Measurements from ENCODE around the gene LZTR1.

Gene LZTR1

DNA sequence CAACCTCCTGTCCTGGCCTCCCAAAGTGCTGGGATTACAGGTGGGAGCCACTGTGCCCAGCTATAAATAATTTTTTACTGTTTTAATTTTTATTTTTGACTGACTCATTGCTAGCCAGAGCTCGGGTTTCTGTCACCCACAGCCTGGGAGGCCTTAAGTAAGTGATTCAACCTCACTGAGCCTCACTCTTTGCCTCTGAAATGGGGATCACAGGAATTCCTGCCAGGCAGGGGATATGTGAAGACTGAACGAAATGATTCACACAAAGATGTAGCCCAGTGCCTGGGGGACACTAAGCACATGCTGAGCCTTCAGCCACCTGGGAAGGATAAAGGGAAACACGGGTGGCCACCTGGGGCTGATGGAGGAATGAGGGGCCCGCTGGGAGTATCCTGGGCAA lies 59.8 kb downstream of the LZTR1 start:
- no peaks in the 10 kb centered on the region for H3K9me3 ChIP-seq (ENCODE audit: control insufficient read depth, low read length)
- no peaks in the 10 kb centered on the region for H3K79me2 ChIP-seq
- H3K4me2 ChIP-seq (ENCODE audit: low read length), result no peak overlapping the region
- peaks cover 4% of the 10 kb centered on the region for H3K4me1 ChIP-seq
- H3K4me3 ChIP-seq (ENCODE audit: low read depth, low read length), result no peak overlapping the region
- H2AFZ ChIP-seq, result no peak overlapping the region
- H3K27me3 ChIP-seq (ENCODE audit: control insufficient read depth, insufficient read depth, low read length), result no peaks in the 10 kb centered on the region
- H3K27ac ChIP-seq, result no peak overlapping the region
- no peak overlapping the region for H3K9ac ChIP-seq
- H3K36me3 ChIP-seq (ENCODE audit: control insufficient read depth, insufficient read depth, low read length), result no peaks in the 10 kb centered on the region
- TF ChIP-seq, protein P1, sequence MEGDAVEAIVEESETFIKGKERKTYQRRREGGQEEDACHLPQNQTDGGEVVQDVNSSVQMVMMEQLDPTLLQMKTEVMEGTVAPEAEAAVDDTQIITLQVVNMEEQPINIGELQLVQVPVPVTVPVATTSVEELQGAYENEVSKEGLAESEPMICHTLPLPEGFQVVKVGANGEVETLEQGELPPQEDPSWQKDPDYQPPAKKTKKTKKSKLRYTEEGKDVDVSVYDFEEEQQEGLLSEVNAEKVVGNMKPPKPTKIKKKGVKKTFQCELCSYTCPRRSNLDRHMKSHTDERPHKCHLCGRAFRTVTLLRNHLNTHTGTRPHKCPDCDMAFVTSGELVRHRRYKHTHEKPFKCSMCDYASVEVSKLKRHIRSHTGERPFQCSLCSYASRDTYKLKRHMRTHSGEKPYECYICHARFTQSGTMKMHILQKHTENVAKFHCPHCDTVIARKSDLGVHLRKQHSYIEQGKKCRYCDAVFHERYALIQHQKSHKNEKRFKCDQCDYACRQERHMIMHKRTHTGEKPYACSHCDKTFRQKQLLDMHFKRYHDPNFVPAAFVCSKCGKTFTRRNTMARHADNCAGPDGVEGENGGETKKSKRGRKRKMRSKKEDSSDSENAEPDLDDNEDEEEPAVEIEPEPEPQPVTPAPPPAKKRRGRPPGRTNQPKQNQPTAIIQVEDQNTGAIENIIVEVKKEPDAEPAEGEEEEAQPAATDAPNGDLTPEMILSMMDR (IDR thresholded peaks at IDR 0.05), result no peak

DNA sequence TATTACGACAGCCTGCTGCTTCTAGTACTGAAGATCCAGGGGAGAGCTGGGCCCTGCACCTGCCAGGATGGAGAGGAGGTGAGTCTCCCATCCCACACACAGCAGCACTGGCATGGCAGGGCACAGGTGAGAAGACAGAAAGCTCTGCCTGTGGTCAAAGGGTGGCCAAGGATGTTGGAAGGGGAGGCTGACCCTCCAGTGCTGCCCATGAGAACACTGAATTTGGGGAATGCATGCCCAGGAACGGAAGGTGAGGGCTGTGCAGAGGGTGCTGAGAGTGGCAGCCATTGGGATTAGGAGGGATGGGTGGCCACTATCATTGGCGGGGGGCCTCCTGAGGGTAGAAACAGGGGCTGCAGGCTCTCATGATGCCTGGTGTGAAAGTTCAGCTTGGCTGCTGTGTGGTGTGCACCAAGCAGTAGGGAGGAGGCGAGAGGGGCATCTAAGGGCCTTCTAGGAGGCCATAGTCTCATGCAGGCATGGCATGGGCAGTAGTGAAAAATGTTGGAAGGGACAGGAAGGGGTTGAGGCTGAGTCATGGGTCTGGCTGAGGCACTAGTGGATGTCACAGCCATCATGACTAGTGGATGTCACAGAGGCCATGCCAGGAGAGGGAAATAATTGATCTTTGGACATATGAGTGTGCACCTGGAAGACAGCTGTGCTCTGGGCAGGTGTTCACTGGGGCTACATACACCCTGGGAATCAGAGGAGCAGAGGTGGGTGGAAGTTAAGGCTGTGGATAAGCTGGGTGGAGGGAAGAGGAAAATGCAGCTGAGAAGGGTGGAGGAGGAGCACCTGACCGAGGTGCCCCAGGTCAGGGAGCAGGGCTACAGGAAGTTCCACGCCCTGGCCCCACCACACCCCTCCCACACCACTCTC lies 61.1 kb downstream of the LZTR1 start:
- H3K4me3 ChIP-seq (ENCODE audit: low read depth, low read length), result no peak overlapping the region
- TF ChIP-seq, protein P1 (IDR thresholded peaks at IDR 0.05), result no peak
- H3K4me2 ChIP-seq (ENCODE audit: low read length), result no peak overlapping the region
- no peaks in the 10 kb centered on the region for H3K36me3 ChIP-seq (ENCODE audit: control insufficient read depth, insufficient read depth, low read length)
- no peaks in the 10 kb centered on the region for H3K9me3 ChIP-seq (ENCODE audit: control insufficient read depth, low read length)
- no peaks in the 10 kb centered on the region for H3K79me2 ChIP-seq
- H3K27me3 ChIP-seq (ENCODE audit: control insufficient read depth, insufficient read depth, low read length), result no peaks in the 10 kb centered on the region
- peaks cover 4% of the 10 kb centered on the region for H3K4me1 ChIP-seq
- H3K9ac ChIP-seq, result no peak overlapping the region
- no peak overlapping the region for H3K27ac ChIP-seq
- H2AFZ ChIP-seq, result no peak overlapping the region

DNA sequence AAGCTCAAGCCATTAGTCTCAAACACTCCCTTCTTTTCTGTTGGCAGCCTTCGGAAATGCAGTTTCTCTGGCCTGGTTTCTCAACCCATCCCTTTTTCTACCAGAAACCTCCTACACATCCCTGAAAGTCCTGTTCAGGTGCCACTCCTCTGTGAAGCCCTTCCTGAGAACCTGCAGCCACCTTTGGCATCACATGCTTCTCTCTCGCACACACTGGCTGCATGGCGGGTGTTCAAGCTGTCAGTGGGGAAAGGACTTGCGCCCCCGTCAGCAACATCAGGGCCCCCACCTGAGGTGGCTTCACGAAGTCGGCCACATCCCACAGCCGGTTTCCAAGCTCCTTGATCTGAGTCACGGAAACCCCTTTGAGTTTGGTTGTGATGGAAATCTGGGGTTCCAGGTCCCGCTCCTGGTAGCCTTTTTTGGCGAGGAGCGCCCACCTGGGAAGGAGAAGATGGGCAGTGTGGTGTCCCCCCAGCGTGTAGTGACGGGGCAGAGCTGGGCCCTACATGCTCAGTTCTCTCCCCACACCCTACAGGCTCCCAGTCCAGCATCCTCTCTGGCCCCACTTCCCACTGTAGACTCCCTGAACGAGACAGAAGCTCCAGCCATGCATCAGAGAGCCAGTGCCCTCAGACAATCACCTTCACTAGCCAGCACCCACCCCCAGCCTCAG lies 61.9 kb downstream of the LZTR1 start:
- peaks cover 4% of the 10 kb centered on the region for H3K4me1 ChIP-seq
- no peaks in the 10 kb centered on the region for H3K36me3 ChIP-seq (ENCODE audit: control insufficient read depth, insufficient read depth, low read length)
- H2AFZ ChIP-seq, result no peak overlapping the region
- H3K9ac ChIP-seq, result no peak overlapping the region
- H3K27ac ChIP-seq, result no peak overlapping the region
- H3K4me2 ChIP-seq (ENCODE audit: low read length), result no peak overlapping the region
- H3K9me3 ChIP-seq (ENCODE audit: control insufficient read depth, low read length), result no peaks in the 10 kb centered on the region
- no peak overlapping the region for H3K4me3 ChIP-seq (ENCODE audit: low read depth, low read length)
- no peaks in the 10 kb centered on the region for H3K27me3 ChIP-seq (ENCODE audit: control insufficient read depth, insufficient read depth, low read length)
- TF ChIP-seq, protein P1 (IDR thresholded peaks at IDR 0.05), result no peak
- no peaks in the 10 kb centered on the region for H3K79me2 ChIP-seq

DNA sequence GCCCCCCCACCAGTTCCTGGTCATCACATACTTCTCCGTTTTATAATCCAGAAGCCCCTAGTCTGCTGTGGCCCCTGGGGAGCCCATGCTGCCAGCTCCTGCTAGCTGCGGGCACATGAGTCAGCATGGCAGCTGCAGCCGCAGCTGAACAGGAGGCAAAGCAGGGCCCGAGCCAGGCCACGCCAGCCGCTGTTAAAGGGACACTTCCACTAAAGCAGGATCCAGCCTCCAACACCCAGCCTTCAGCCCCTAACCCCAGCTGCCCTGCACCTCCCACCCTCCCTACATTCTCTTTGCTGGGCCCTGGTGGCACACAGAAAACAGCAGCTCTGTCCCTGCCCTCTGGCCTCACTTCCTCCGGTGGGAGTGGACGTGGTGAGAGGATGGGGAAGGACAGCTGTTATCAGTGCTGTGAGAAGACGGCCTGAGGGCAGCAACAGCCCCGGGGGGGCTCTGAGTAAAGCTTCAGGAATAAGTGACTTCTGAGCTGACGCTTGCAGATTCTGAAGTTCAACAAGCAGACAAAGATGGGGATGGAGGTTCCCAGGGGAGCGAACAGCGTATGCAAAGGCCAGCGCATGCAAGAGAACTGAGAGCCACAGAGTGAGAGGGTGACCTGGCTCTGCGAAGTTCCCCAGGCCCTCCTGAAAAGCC lies 63.0 kb downstream of the LZTR1 start:
- Histone ChIP-seq H3K79me2 (no peaks in the 10 kb centered on the region), H3K27ac (no peak overlapping the region), H3K4me3 (ENCODE audit: low read depth, low read length) (peak overlapping the region; percentile 69), H3K4me1 (peaks cover 4% of the 10 kb centered on the region), H3K27me3 (ENCODE audit: control insufficient read depth, insufficient read depth, low read length) (no peaks in the 10 kb centered on the region), H3K4me2 (ENCODE audit: low read length) (peak overlapping the region; percentile 95), H2AFZ (peak overlapping the region; percentile 83), H3K9ac (no peak overlapping the region), H3K36me3 (ENCODE audit: control insufficient read depth, insufficient read depth, low read length) (no peaks in the 10 kb centered on the region), H3K9me3 (ENCODE audit: control insufficient read depth, low read length) (no peaks in the 10 kb centered on the region)
- TF ChIP-seq, protein P1 (IDR thresholded peaks at IDR 0.05), result no peak
